Sciatic nerve (tissue), 2 donors: ENCODE measurements around the gene RNF212. TPM values are rescaled to one million over a fixed set of nuclear protein-coding genes. Genes with fewer than 3 reads are reported as not detected.
"Not testable (repeated sequence)": the region's sequence is repeated elsewhere in the genome, so short reads cannot be mapped to it uniquely, and the experiment has no call there.

Source experiments
- ATAC-seq: fragments of 200-7000 bp; cut with Tn5 transposase; one replicate; pipeline ENCODE4 v1.9.1; 2020; ENCODE audit warnings: mild to moderate bottlenecking, moderate library complexity
- DNase-seq: peaks from one replicate; pipeline ENCODE4 v3.0.0-alpha.2; 2020; ENCODE audit warnings: low spot score
- intact Hi-C: fragments of 100-400 bp; cut with DNase I; formaldehyde crosslinking; loops from one replicate; pipeline ENCODE4 v1.14.2; 2022
- total RNA-seq: library from RNA; stranded (reverse); fragmentation: NEBNext Ultra II Directional; extraction: Animal tissue kit (Norgen Biotek cat#: 25700); gene quantifications from one replicate; pipeline ENCODE4 v1.2.1, GENCODE V29; 2021
- donor health status: DM: no; HTN: no; CAD: no.
- donor health status: DM: no; HTN: no; CAD: no.

RNF212 gene
- 17.9 TPM for total RNA-seq

GRCh38 chr4:1113311-1114009 is at the start of gene RNF212:
Gene RNF212 (minus strand): TSS chr4:1113564. CDS start chr4:1113464, 100 bp downstream.
- ATAC-seq (peak; percentile 87), DNase-seq (no peak)
- intact Hi-C loops = no loop called here

- ATAC-seq (no peak), DNase-seq (no peak)
- intact Hi-C loops = no loop called here
Observed at GRCh38 chr4:1160351-1160750, 47.0 kb upstream of the RNF212 start.

- intact Hi-C loops = no loop called here
- ATAC-seq (no peak), DNase-seq (no peak)
Observed at GRCh38 chr4:1156069-1156468, 42.7 kb upstream of the RNF212 start.

- ATAC-seq = no peak
- intact Hi-C loops = no loop called here
Observed at GRCh38 chr4:1155314-1155713, 42.0 kb upstream of the RNF212 start.

GRCh38 chr4:1154523-1155182 is 41.3 kb upstream of the RNF212 start:
- DNase-seq (no peak), ATAC-seq (peak; percentile 56)
- intact Hi-C loops = no loop called here

More at GRCh38 chr4:1155314-1155713, 42.0 kb upstream of the RNF212 start:
- no peak for DNase-seq

- ATAC-seq (no peak), DNase-seq (no peak)
- intact Hi-C loops = no loop called here
Observed at GRCh38 chr4:1154126-1154522, 40.8 kb upstream of the RNF212 start.

- intact Hi-C loops = no loop called here
- ATAC-seq (no peak), DNase-seq (no peak)
Observed at GRCh38 chr4:1153567-1154090, 40.3 kb upstream of the RNF212 start.

- DNase-seq = no peak
- intact Hi-C loops = no loop called here
- ATAC-seq = no peak
Observed at GRCh38 chr4:1152290-1152689, 38.9 kb upstream of the RNF212 start.

- DNase-seq (no peak), ATAC-seq (no peak)
- intact Hi-C loops = no loop called here
Observed at GRCh38 chr4:1151541-1151940, 38.2 kb upstream of the RNF212 start.

GRCh38 chr4:1150875-1151274 is 37.5 kb upstream of the RNF212 start:
- no peak for DNase-seq
- intact Hi-C loops = no loop called here
- ATAC-seq = no peak

- ATAC-seq (no peak), DNase-seq (no peak)
- intact Hi-C loops = loop anchor here (10.0 kb wide), 1 partner anchor 215 kb away; no protein-coding TSS in a partner anchor
Observed at GRCh38 chr4:1139860-1140259, 26.5 kb upstream of the RNF212 start.

- DNase-seq = no peak
- ATAC-seq = no peak
- intact Hi-C loops = loop anchor here (10.0 kb wide), 1 partner anchor 217 kb away; no protein-coding TSS in a partner anchor
Observed at GRCh38 chr4:1137850-1138249, 24.5 kb upstream of the RNF212 start.

GRCh38 chr4:1137063-1137776 is 23.9 kb upstream of the RNF212 start:
- intact Hi-C loops = loop anchor here (10.0 kb wide), 1 partner anchor 218 kb away; no protein-coding TSS in a partner anchor
- ATAC-seq = no peak
- no peak for DNase-seq

GRCh38 chr4:1136048-1136447 is 22.7 kb upstream of the RNF212 start:
- ATAC-seq (no peak), DNase-seq (no peak)
- intact Hi-C loops = loop anchor here (10.0 kb wide), 1 partner anchor 219 kb away; no protein-coding TSS in a partner anchor

GRCh38 chr4:1133033-1133432 is 19.7 kb upstream of the RNF212 start:
- intact Hi-C loops = loop anchor here (10.0 kb wide), 1 partner anchor 222 kb away; no protein-coding TSS in a partner anchor
- no peak for DNase-seq
- ATAC-seq = no peak

- DNase-seq (peak; percentile 86), ATAC-seq (peak; percentile 97)
- intact Hi-C loops = loop anchor here (10.0 kb wide), 1 partner anchor 224 kb away; no protein-coding TSS in a partner anchor
Observed at GRCh38 chr4:1130316-1131186, 17.2 kb upstream of the RNF212 start.

- ATAC-seq (no peak), DNase-seq (no peak)
- intact Hi-C loops = no loop called here
Observed at GRCh38 chr4:1126506-1126905, 13.1 kb upstream of the RNF212 start.

- ATAC-seq, DNase-seq, intact Hi-C loops: not testable (repeated sequence)
Observed at GRCh38 chr4:1125466-1125865, 12.1 kb upstream of the RNF212 start.
